NB4 (cell line): ENCODE data around the gene GREB1.

Experiments used
- CTCF ChIP-seq: IDR thresholded peaks from one replicate; pipeline ENCODE4 v1.5.1; 2012; ENCODE audit warnings: low read depth, low read length
- POLR2A ChIP-seq: IDR thresholded peaks from 2 replicates; pipeline ENCODE4 v1.6.1; 2011; ENCODE audit warnings: mild to moderate bottlenecking; ENCODE audit not compliant: insufficient read length; ENCODE audit errors: extremely low read depth

GRCh38 chr2:11541693-11542274, 7.9 kb downstream of the GREB1 start:
- no peak for TF ChIP-seq CTCF
- no peak for TF ChIP-seq POLR2A
